OCI-LY1 (cell line): ENCODE data around the gene GMPS.

Experiments used
- H2AFZ ChIP-seq: fragments of 200-600 bp; sonication (generic), shearing (Covaris generic); 2 replicates; pipeline ENCODE4 v1.6.0; 2014; ENCODE audit warnings: antibody characterized with exemption, mild to moderate bottlenecking, low read length
- H3F3A ChIP-seq: fragments of 200-600 bp; sonication (generic), shearing (Covaris generic); 2 replicates; pipeline ENCODE4 v1.6.0; 2014; ENCODE audit warnings: mild to moderate bottlenecking, antibody characterized with exemption, low read length, moderate library complexity; ENCODE audit not compliant: insufficient read depth
- H3K27ac ChIP-seq: fragments of 200-600 bp; sonication (generic); 2 replicates; pipeline ENCODE4 v1.5.1; 2014; ENCODE audit warnings: low read length, mixed run types, mild to moderate bottlenecking, low read depth; ENCODE audit not compliant: poor library complexity, severe bottlenecking
- H3K27me3 ChIP-seq: fragments of 200-600 bp; sonication (generic); 2 replicates; pipeline ENCODE4 v1.6.0; 2014; ENCODE audit warnings: antibody characterized with exemption, mild to moderate bottlenecking, low read length, moderate library complexity; ENCODE audit not compliant: insufficient read depth
- H3K36me3 ChIP-seq: fragments of 200-600 bp; sonication (generic); 2 replicates; pipeline ENCODE4 v1.6.1; 2014; ENCODE audit warnings: mild to moderate bottlenecking, antibody characterized with exemption, low read length, moderate library complexity, mixed read lengths; ENCODE audit not compliant: insufficient read depth
- H3K4me1 ChIP-seq: fragments of 200-600 bp; sonication (generic); 2 replicates; pipeline ENCODE4 v1.5.1; 2014; ENCODE audit warnings: mild to moderate bottlenecking, low read length, moderate library complexity; ENCODE audit not compliant: insufficient read depth, severe bottlenecking
- H3K4me2 ChIP-seq: fragments of 200-600 bp; sonication (generic), shearing (Covaris generic); 2 replicates; pipeline ENCODE4 v1.6.1; 2014; ENCODE audit warnings: low read length
- H3K4me3 ChIP-seq: fragments of 200-600 bp; sonication (generic); 2 replicates; pipeline ENCODE4 v1.5.1; 2014; ENCODE audit warnings: low read length, low read depth, mild to moderate bottlenecking, mixed read lengths; ENCODE audit not compliant: poor library complexity, severe bottlenecking
- H3K79me2 ChIP-seq: fragments of 200-600 bp; shearing (Covaris generic); 2 replicates; pipeline ENCODE4 v1.6.1; 2016; ENCODE audit warnings: mixed run types, low read length, mixed read lengths; ENCODE audit not compliant: insufficient read depth
- H3K9ac ChIP-seq: fragments of 200-600 bp; sonication (generic), shearing (Covaris generic); 2 replicates; pipeline ENCODE4 v1.6.1; 2014; ENCODE audit warnings: mild to moderate bottlenecking, low read length, mixed read lengths
- H3K9me2 ChIP-seq: fragments of 200-600 bp; sonication (generic), shearing (Covaris generic); 2 replicates; pipeline ENCODE4 v1.6.1; 2014; ENCODE audit warnings: low read depth, mild to moderate bottlenecking, low read length, mixed read lengths
- H3K9me3 ChIP-seq: fragments of 200-600 bp; shearing (Covaris generic); 2 replicates; pipeline ENCODE4 v1.6.1; 2014; ENCODE audit warnings: low read length, mixed read lengths
- H4K20me1 ChIP-seq: fragments of 200-600 bp; sonication (generic), shearing (Covaris generic); 2 replicates; pipeline ENCODE4 v1.6.0; 2016; ENCODE audit warnings: mild to moderate bottlenecking, low read length; ENCODE audit not compliant: insufficient read depth
- CTCF ChIP-seq: fragments of 200-600 bp; sonication (generic), shearing (Covaris generic); IDR thresholded peaks from 2 replicates; pipeline ENCODE4 v1.5.1; 2017; ENCODE audit warnings: mild to moderate bottlenecking, antibody characterized with exemption, low read length, moderate library complexity, mixed read lengths
- EZH2 ChIP-seq: fragments of 200-600 bp; sonication (generic), shearing (Covaris generic); IDR thresholded peaks from 2 replicates; pipeline ENCODE4 v1.8.0; 2017; ENCODE audit warnings: borderline replicate concordance, mixed run types, mild to moderate bottlenecking, antibody characterized with exemption, low read length, moderate library complexity, mixed read lengths

GMPS gene

DNA sequence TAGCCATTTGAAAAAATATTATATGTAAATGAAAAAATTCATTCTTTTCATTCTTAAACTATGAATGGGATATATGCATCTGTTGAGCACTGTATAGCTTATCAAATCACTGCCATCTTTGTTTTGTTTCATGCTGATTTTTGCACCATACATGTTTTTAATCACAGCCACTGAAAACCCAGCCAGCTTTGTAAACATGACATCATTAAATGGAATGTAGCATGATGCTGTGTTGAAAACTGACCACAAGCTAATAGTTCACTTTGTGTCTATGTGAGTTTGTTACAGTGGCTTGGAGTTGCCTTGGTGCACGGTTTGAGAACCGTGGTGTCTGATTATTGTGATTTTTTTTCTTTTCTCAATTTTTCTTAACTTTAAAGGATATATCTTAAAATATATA is 75.7 kb downstream of the GMPS start:
- Histone ChIP-seq H3K27me3 (no peaks in the 10 kb centered on the region), H2AFZ (no peak overlapping the region), H3K9me2 (no peaks in the 10 kb centered on the region), H3K4me2 (no peak overlapping the region), H3K4me1 (no peaks in the 10 kb centered on the region), H4K20me1 (no peaks in the 10 kb centered on the region), H3K27ac (no peak overlapping the region), H3F3A (no peaks in the 10 kb centered on the region), H3K4me3 (no peak overlapping the region), H3K79me2 (no peaks in the 10 kb centered on the region), H3K9me3 (no peaks in the 10 kb centered on the region), H3K9ac (no peak overlapping the region), H3K36me3 (peaks cover 8% of the 10 kb centered on the region; the same call in 1 of the 2 replicates)
- TF ChIP-seq CTCF, result no peak
- no peak for TF ChIP-seq EZH2

DNA sequence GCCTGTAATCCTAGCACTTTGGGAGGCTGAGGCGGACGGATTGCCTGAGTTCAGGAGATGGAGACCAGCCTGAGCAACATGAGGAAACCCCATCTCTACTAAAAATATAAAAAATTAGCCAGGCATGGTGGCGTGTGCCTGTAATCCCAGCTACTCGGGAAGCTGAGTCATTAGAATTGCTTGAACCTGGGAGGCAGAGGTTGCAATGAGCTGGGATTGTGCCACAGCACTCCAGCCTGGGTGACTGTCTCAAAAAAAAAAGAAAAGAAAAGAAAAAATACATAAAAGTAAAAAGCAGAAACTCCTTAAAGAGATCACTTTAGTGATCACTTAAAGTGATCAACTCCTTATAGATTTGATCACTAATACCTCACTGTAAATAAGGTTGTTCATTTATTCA is 78.0 kb downstream of the GMPS start:
- TF ChIP-seq CTCF (no peak), EZH2 (no peak)
- Histone ChIP-seq H3K79me2 (no peaks in the 10 kb centered on the region), H3K9me2 (no peaks in the 10 kb centered on the region), H3K36me3 (peaks cover 3% of the 10 kb centered on the region; the same call in 1 of the 2 replicates), H3K9ac (no peak overlapping the region), H2AFZ (no peak overlapping the region), H3K4me2 (no peak overlapping the region), H3K4me3 (no peak overlapping the region), H3K9me3 (no peaks in the 10 kb centered on the region), H3K27ac (no peak overlapping the region), H4K20me1 (no peaks in the 10 kb centered on the region), H3K4me1 (no peaks in the 10 kb centered on the region), H3F3A (no peaks in the 10 kb centered on the region), H3K27me3 (no peaks in the 10 kb centered on the region)

- Histone ChIP-seq H3K27me3 (no peaks in the 10 kb centered on the region), H3K27ac (no peak overlapping the region), H3K4me3 (no peak overlapping the region), H3F3A (no peaks in the 10 kb centered on the region), H3K9ac (no peak overlapping the region), H3K4me2 (no peak overlapping the region), H3K36me3 (no peaks in the 10 kb centered on the region), H2AFZ (no peak overlapping the region), H4K20me1 (no peaks in the 10 kb centered on the region), H3K9me3 (no peaks in the 10 kb centered on the region), H3K4me1 (no peaks in the 10 kb centered on the region), H3K79me2 (no peaks in the 10 kb centered on the region), H3K9me2 (no peaks in the 10 kb centered on the region)
- TF ChIP-seq EZH2 (no peak), CTCF (no peak)
Observed at GRCh38 chr3:155949453-155950217, 79.2 kb downstream of the GMPS start.
